ENCODE measurements around the gene OR7G1. TPM values are rescaled to one million over a fixed set of nuclear protein-coding genes. Genes with fewer than 3 reads are reported as not detected.

The OR7G1 gene
- total and polyA plus RNA-seq, 2 of the 8 experiments (the other 6 are each of a cell fraction or from before 2014, with no cell fraction given) = not detected

GRCh38 chr19:9107375-9107774 lies 8.2 kb downstream of the OR7G1 start, which contains the start of gene OR7G2:
Gene OR7G2 (minus strand): TSS chr19:9107475. CDS start chr19:9103243, 4,232 bp downstream.
- no peak within 1 kb of the TSS for H2BK20ac ChIP-seq (ENCODE audit: low read length)
- H4K20me1 ChIP-seq (replicated peaks in 1 of 2; ENCODE audit: control insufficient read depth in 1 of 2, insufficient read depth in 2 of 2, low read length in 2 of 2) = no peaks in the 10 kb centered on the region
- ChIA-PET CTCF (ENCODE audit: partially characterized antibody) (interaction anchor here (1.4 kb wide), 1 partner anchor 120 kb away, joined by 4 read pairs; no protein-coding TSS in a partner anchor), POLR2A (ENCODE audit: partially characterized antibody) (no interaction called here)
- H4K8ac ChIP-seq (ENCODE audit: extremely low read depth, insufficient read depth, low read length) = no peak within 1 kb of the TSS
- H4K91ac ChIP-seq (replicated peaks; ENCODE audit: insufficient read length, low read length) = no peak within 1 kb of the TSS
- H3K23ac ChIP-seq (ENCODE audit: insufficient read length) = no peak within 1 kb of the TSS
- no peak within 1 kb of the TSS for H3K4ac ChIP-seq (replicated peaks; ENCODE audit: insufficient read length, low read depth, low read length)
- H2AK5ac ChIP-seq (ENCODE audit: low read depth, low read length) = no peak within 1 kb of the TSS
- H3K4me1 ChIP-seq (replicated peaks in 1 of 4; ENCODE audit: control insufficient read depth in 3 of 4, insufficient read depth in 4 of 4, low read length in 3 of 4) = no peaks in the 10 kb centered on the region
- H3K79me1 ChIP-seq (ENCODE audit: low read depth, low read length) = no peaks in the 10 kb centered on the region
- H3K4me3 ChIP-seq (ENCODE audit: extremely low read depth in 1 of 4, insufficient read depth in 2 of 4, low read depth in 3 of 4, low read length in 4 of 4) = no peak within 1 kb of the TSS
- 69% methylated on average over 8 of the region's 8 CpGs; no CpG with 5 or more reads in 1 of the 2 experiments for WGBS, 2 experiments (ENCODE audit: extremely low coverage in 1 of 2, insufficient coverage in 1 of 2, insufficient read length in 1 of 2, insufficient replicate concordance in 2 of 2, low coverage in 1 of 2, low lambda C conversion rate in 2 of 2, missing lambda C conversion rate in 1 of 2)
- no peak within 1 kb of the TSS for H3K14ac ChIP-seq (ENCODE audit: insufficient read length)
- FAIRE-seq (no peak), DNase-seq (ENCODE audit: low read depth in 1 of 2, low spot score in 2 of 2) (no peak)
- H3K4me2 ChIP-seq (ENCODE audit: insufficient read depth in 1 of 2, low read depth in 2 of 2, low read length in 2 of 2) = no peak within 1 kb of the TSS
- no peak within 1 kb of the TSS for H3K56ac ChIP-seq (replicated peaks; ENCODE audit: insufficient read length, low read depth, low read length)
- no peak within 1 kb of the TSS for H2AFZ ChIP-seq (ENCODE audit: low read length)
- no peaks in the 10 kb centered on the region for H3K36me3 ChIP-seq (ENCODE audit: control insufficient read depth in 2 of 4, insufficient read depth in 4 of 4, low read length in 3 of 4)
- H2BK12ac ChIP-seq (ENCODE audit: low read depth, low read length) = no peak within 1 kb of the TSS
- H3K9me3 ChIP-seq (ENCODE audit: insufficient read depth in 2 of 2, low read depth in 1 of 2, low read length in 1 of 2) = peaks cover 35% of the 10 kb centered on the region in 2 experiments
- no peak within 1 kb of the TSS for H2BK120ac ChIP-seq (replicated peaks; ENCODE audit: low read depth, low read length)
- H3K23me2 ChIP-seq (ENCODE audit: low read depth, low read length) = no peaks in the 10 kb centered on the region
- H3K9ac ChIP-seq (replicated peaks in 1 of 4; ENCODE audit: extremely low read depth in 1 of 4, low read depth in 3 of 4, low read length in 3 of 4) = no peak within 1 kb of the TSS
- no peak within 1 kb of the TSS for H3K27ac ChIP-seq (ENCODE audit: low read depth, low read length)
- no peaks in the 10 kb centered on the region for H3K79me2 ChIP-seq (ENCODE audit: control insufficient read depth in 1 of 2, insufficient read depth in 2 of 2, low read length in 2 of 2)
- H4K5ac ChIP-seq (ENCODE audit: insufficient read length, low read depth, low read length) = no peak within 1 kb of the TSS
- no peak within 1 kb of the TSS for H3K18ac ChIP-seq (ENCODE audit: extremely low read depth, low read length)
- no peaks in the 10 kb centered on the region for H3K27me3 ChIP-seq (replicated peaks in 1 of 4; ENCODE audit: control insufficient read depth in 3 of 4, extremely low read depth in 1 of 4, insufficient read depth in 3 of 4, low read length in 3 of 4)
- no peak within 1 kb of the TSS for H2BK5ac ChIP-seq (ENCODE audit: low read depth, low read length)
- H2BK15ac ChIP-seq (ENCODE audit: low read length) = no peak within 1 kb of the TSS
- TF ChIP-seq CTBP2 (IDR thresholded peaks at IDR 0.05; ENCODE audit: borderline replicate concordance, insufficient read depth, insufficient read length, low read length) (no peak), RBBP5 (IDR thresholded peaks at IDR 0.05; ENCODE audit: borderline replicate concordance, low read depth, low read length) (no peak), NANOG (IDR thresholded peaks at IDR 0.05; ENCODE audit: insufficient read depth, low read depth, low read length, poor library complexity, severe bottlenecking) (no peak), BCL11A (IDR thresholded peaks at IDR 0.05; ENCODE audit: low read depth in 2 of 2, low read length in 2 of 2) (no peak), POU5F1 (IDR thresholded peaks at IDR 0.05; ENCODE audit: low read depth, low read length) (no peak), TAF7 (optimal IDR thresholded peaks at IDR 0.05; ENCODE audit: borderline replicate concordance, low read depth, low read length) (no peak), SIRT6 (IDR thresholded peaks at IDR 0.05; ENCODE audit: low read length) (no peak), SP1 (IDR thresholded peaks at IDR 0.05; ENCODE audit: low read depth, low read length) (no peak), JUND (IDR thresholded peaks at IDR 0.05; ENCODE audit: low read length) (no peak), GTF2F1 (IDR thresholded peaks at IDR 0.05; ENCODE audit: borderline replicate concordance, low read depth, low read length) (no peak), TAF1 (IDR thresholded peaks at IDR 0.05; ENCODE audit: low read depth, low read length) (no peak), JUN (IDR thresholded peaks at IDR 0.05; ENCODE audit: low read depth, low read length) (no peak), SRF (IDR thresholded peaks at IDR 0.05; ENCODE audit: low read depth, low read length) (no peak), HDAC6 (IDR thresholded peaks at IDR 0.05; ENCODE audit: low read depth, low read length) (no peak)
- TF ChIP-seq, protein P1, sequence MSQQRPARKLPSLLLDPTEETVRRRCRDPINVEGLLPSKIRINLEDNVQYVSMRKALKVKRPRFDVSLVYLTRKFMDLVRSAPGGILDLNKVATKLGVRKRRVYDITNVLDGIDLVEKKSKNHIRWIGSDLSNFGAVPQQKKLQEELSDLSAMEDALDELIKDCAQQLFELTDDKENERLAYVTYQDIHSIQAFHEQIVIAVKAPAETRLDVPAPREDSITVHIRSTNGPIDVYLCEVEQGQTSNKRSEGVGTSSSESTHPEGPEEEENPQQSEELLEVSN (IDR thresholded peaks at IDR 0.05) = no peak

Measured in H1 (cell line).